Colonic mucosa (tissue), 4 donors: ENCODE results near the gene APCDD1L. TPM values are rescaled to one million over a fixed set of nuclear protein-coding genes. Genes with fewer than 3 reads are reported as not detected.
"Not testable (repeated sequence)": the region's sequence is repeated elsewhere in the genome, so short reads cannot be mapped to it uniquely, and the experiment has no call there.

ENCODE experiments used
- DNase-seq: peaks from one replicate; pipeline ENCODE4 v3.0.0-alpha.2; 2020
- H3K27ac ChIP-seq: fragments of 200-600 bp; one replicate; pipeline ENCODE4 v1.8.0; 2021
- H3K27me3 ChIP-seq: fragments of 200-600 bp; one replicate; pipeline ENCODE4 v1.8.0; 2021
- H3K36me3 ChIP-seq: fragments of 200-600 bp; one replicate; pipeline ENCODE4 v1.8.0; 2021
- H3K4me1 ChIP-seq: fragments of 200-600 bp; one replicate; pipeline ENCODE4 v1.8.0; 2021; ENCODE audit warnings: mild to moderate bottlenecking
- H3K4me3 ChIP-seq: fragments of 200-600 bp; one replicate; pipeline ENCODE4 v1.8.0; 2021
- H3K9ac ChIP-seq, 2 donors: one replicate each; pipeline ENCODE4 v1.7.0; 2013; ENCODE audit warnings: control low read depth in 2 of 2, low read depth in 2 of 2, low read length in 2 of 2
- H3K9me3 ChIP-seq: fragments of 200-600 bp; one replicate; pipeline ENCODE4 v1.8.0; 2021
- CTCF ChIP-seq: fragments of 200-600 bp; IDR thresholded peaks from one replicate; pipeline ENCODE4 v1.8.0; 2022; ENCODE audit warnings: antibody characterized with exemption, mild to moderate bottlenecking
- intact Hi-C: fragments of 100-400 bp; cut with DNase I; formaldehyde crosslinking; loops from one replicate; pipeline ENCODE4 v1.14.1; 2022
- total RNA-seq, 2 donors: library from RNA; stranded (reverse); fragmentation: NEBNext Ultra II Directional in 1 of 2; extraction: Animal tissue kit (Norgen Biotek cat#: 25700) in 1 of 2; gene quantifications; one replicate each; pipeline ENCODE4 v1.2.1, GENCODE V29; 2021
- donor health status: healthy.
- donor health status: DM: no; HTN: no; CAD: no.
- donor health status: DM: no; HTN: no; CAD: no.

Gene APCDD1L
- total RNA-seq, 2 donors from 2014 or later, result 0.32 to 1.0 TPM

DNA sequence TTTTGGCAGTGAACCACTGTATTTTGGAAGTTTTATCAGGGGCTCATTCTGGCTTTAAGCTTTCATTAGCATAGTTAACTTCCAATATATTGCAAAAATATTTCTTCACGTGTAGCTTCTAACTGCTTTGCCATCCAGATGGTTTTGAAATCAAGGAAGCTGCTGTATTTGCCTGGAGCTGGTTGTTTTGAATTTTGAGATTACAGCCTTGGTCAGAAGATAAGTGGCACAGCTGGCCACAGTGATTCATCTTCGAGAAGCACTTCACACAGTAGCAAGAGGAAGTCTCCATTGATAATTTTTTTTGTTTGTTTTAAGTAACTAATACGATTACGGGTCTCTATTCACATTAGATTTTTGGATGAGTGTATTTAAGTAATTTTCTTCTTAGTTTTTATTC is 3.8 kb downstream of the APCDD1L start:
- no peak for TF ChIP-seq CTCF
- Histone ChIP-seq H3K4me1 (no peaks in the 10 kb centered on the region), H3K4me3 (no peak overlapping the region), H3K9ac (no peak overlapping the region), H3K36me3 (no peaks in the 10 kb centered on the region), H3K27ac (no peak overlapping the region), H3K9me3 (no peaks in the 10 kb centered on the region), H3K27me3 (peaks cover 10% of the 10 kb centered on the region)
- intact Hi-C loops, result no loop called here
- DNase-seq, result no peak

DNA sequence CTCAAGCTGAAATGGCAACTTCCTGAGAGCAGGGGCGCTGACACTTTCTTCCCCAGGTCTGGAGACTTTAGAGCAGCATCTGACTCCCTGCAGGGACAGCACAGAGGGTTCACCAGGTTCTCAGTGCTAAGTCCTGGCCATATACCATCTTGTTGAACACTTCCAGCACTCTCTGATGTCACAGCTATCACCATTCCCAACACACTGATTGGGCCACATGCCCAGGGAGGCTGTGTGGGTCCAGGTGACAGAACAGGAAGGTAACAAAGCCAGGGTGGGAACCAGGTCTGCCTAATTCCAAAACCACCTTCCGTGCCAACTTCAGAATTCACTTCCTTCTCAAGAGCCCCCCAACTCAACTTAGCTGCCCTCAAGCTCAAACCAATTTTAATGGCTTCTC is 4.3 kb downstream of the APCDD1L start:
- no peak overlapping the region for H3K27ac ChIP-seq
- H3K27me3 ChIP-seq, result peaks cover 10% of the 10 kb centered on the region
- no peak overlapping the region for H3K4me3 ChIP-seq
- H3K9ac ChIP-seq, result no peak overlapping the region
- intact Hi-C loops, result no loop called here
- H3K36me3 ChIP-seq, result no peaks in the 10 kb centered on the region
- TF ChIP-seq CTCF, result no peak
- no peaks in the 10 kb centered on the region for H3K4me1 ChIP-seq
- no peak for DNase-seq
- no peaks in the 10 kb centered on the region for H3K9me3 ChIP-seq

DNA sequence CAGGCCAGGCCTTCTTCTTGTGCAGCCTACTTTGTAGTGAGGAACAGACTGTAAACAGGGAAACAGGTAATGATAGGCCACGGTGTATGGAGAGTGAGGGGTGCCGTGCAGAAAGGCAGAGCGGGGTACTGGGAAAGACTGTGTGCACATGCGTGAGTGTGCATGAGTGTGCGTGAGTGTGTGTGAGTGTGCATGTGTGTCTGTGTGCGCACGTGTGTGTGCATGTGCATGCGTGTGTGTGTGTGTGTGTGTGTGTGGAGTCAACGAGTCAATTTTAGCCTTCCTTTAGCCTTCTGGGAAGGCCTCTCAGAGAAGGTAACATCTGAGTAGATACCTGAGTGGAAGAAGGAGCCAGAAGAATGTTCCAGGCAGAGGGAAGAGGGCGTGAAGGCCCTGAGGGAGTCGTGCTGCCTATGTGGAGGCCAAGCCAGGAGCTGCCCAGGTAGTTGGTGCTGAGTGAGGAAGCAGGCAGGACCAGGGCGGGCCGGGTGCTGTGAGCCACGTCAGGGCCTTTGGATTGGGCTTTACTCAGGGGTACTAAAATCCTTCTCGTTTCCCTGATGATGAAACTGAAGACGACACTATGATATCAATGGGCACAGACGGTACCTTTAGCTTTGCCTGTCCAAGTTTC is 6.3 kb downstream of the APCDD1L start:
- intact Hi-C loops, result no loop called here
- TF ChIP-seq CTCF, result no peak
- H3K27ac ChIP-seq, result no peak overlapping the region
- no peaks in the 10 kb centered on the region for H3K4me1 ChIP-seq
- no peaks in the 10 kb centered on the region for H3K36me3 ChIP-seq
- peaks cover under 1% of the 10 kb centered on the region for H3K27me3 ChIP-seq
- no peak overlapping the region for H3K9ac ChIP-seq
- no peaks in the 10 kb centered on the region for H3K9me3 ChIP-seq
- no peak for DNase-seq
- H3K4me3 ChIP-seq, result no peak overlapping the region

DNA sequence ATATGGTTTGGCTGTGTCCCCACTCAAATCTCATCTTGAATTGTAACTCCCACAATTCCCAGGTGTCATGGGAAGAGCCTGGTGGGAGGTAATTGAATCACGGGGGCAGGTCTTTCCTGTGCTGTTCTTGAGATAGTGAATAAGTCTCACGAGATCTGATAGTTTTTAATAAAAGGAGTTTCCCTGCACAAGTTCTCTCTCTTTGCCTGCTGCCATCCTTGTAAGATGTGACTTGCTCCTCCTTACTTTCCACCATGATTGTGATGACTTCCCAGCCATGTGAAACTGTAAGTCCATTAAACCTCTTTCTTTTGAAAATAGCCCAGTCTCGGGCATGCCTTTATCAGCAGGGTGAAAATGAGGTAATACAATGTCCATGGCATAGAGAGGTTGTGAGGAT is 8.2 kb downstream of the APCDD1L start:
- H3K9ac ChIP-seq, intact Hi-C loops, DNase-seq: not testable (repeated sequence)

GRCh38 chr20:58504566-58504965 is 10.6 kb downstream of the APCDD1L start:
- no peaks in the 10 kb centered on the region for H3K36me3 ChIP-seq
- no peaks in the 10 kb centered on the region for H3K9me3 ChIP-seq
- H3K27me3 ChIP-seq, result no peaks in the 10 kb centered on the region
- no peak overlapping the region for H3K27ac ChIP-seq
- no peak overlapping the region for H3K4me3 ChIP-seq
- H3K4me1 ChIP-seq, result no peaks in the 10 kb centered on the region
- intact Hi-C loops, result no loop called here
- no peak for DNase-seq
- no peak overlapping the region for H3K9ac ChIP-seq
- no peak for TF ChIP-seq CTCF

More for the DNA sequence above, 8.2 kb downstream of the APCDD1L start:
- H3K4me3 ChIP-seq, H3K27me3 ChIP-seq, H3K4me1 ChIP-seq, H3K36me3 ChIP-seq, H3K9me3 ChIP-seq, H3K27ac ChIP-seq: not testable (repeated sequence)

DNA sequence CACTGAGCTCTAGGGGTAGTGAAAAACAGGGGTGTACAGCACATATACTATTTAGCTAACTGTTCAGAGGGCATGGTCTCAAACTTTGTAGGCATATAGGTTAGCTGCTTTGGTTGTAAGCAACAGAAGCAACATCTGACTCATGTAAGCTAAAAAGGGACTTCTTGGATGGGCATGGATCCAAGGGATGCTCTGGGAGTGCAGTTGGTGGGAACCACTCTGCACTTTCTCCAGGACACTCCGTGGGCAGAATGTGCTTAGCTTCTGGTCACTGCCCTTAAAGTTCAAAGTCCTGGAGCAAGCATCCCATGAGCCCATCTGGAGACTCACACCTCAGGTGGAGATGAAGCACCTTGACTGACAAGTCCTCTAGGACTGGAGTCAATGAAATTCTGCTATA is 11.5 kb downstream of the APCDD1L start:
- no peak overlapping the region for H3K27ac ChIP-seq
- intact Hi-C loops, result no loop called here
- no peak overlapping the region for H3K9ac ChIP-seq
- no peaks in the 10 kb centered on the region for H3K9me3 ChIP-seq
- no peak for TF ChIP-seq CTCF
- H3K4me3 ChIP-seq, result no peak overlapping the region
- no peak for DNase-seq
- no peaks in the 10 kb centered on the region for H3K27me3 ChIP-seq
- no peaks in the 10 kb centered on the region for H3K36me3 ChIP-seq
- no peaks in the 10 kb centered on the region for H3K4me1 ChIP-seq
